Psoas muscle (tissue), 8 donors: ENCODE results near the gene AATF. TPM values are rescaled to one million over a fixed set of nuclear protein-coding genes. Genes with fewer than 3 reads are reported as not detected.

Experiments
- ATAC-seq, 4 donors: fragments of 200-7000 bp; cut with Tn5 transposase; one replicate each; pipeline ENCODE4 v1.9.1; 2020; ENCODE audit warnings: moderate library complexity in 3 of 4, mild to moderate bottlenecking in 2 of 4
- DNase-seq, 2 donors: peaks; one replicate each; pipeline ENCODE4 v3.0.0-alpha.2; 2020
- H3K27ac ChIP-seq: fragments of 200-600 bp; one replicate; pipeline ENCODE4 v1.8.0; 2022
- H3K27me3 ChIP-seq, 3 donors: fragments of 200-600 bp in 1 of 3; one replicate each; pipeline versions ENCODE4 v1.6.1 to v1.8.0; 2013 to 2022; ENCODE audit warnings: low read length in 2 of 3, mild to moderate bottlenecking in 2 of 3, moderate library complexity in 1 of 3; ENCODE audit not compliant: insufficient read depth in 3 of 3
- H3K36me3 ChIP-seq, 2 donors: fragments of 200-600 bp in 1 of 2; one replicate each; pipeline versions ENCODE4 v1.6.1 to v1.8.0; 2013 to 2022; ENCODE audit warnings: low read depth in 1 of 2, mild to moderate bottlenecking in 1 of 2, moderate library complexity in 1 of 2; ENCODE audit not compliant: insufficient read depth in 1 of 2
- H3K4me1 ChIP-seq: fragments of 200-600 bp; one replicate; pipeline ENCODE4 v1.8.0; 2022
- H3K4me3 ChIP-seq: fragments of 200-600 bp; one replicate; pipeline ENCODE4 v1.8.0; 2022; ENCODE audit warnings: mild to moderate bottlenecking
- H3K9me3 ChIP-seq: fragments of 200-600 bp; one replicate; pipeline ENCODE4 v1.8.0; 2022
- WGBS, 3 donors: extraction: QIAGEN DNeasy Blood & Tissue Kit; methylation state at CpG; one replicate each; pipeline versions ENCODE4 v1.1.6 to v1.1.7; 2013; 5-methylcytosine and 5-hydroxymethylcytosine counted together
- intact Hi-C, 2 donors: fragments of 100-400 bp; cut with DNase I; formaldehyde crosslinking; loops; one replicate each; pipeline versions ENCODE4 v1.11.0 to v1.14.2; 2022
- polyA plus RNA-seq, 3 donors: library from polyadenylated mRNA; stranded (reverse); fragments of 200-250 nt; gene quantifications; one replicate each; pipeline ENCODE4 v1.2.3, GENCODE V29; 2013
- total RNA-seq, 4 donors: library from RNA; stranded (reverse); fragmentation: NEBNext Ultra II Directional in 2 of 4; extraction: Animal tissue kit (Norgen Biotek cat#: 25700) in 2 of 4; gene quantifications; one replicate each; pipeline versions ENCODE4 v1.2.1 to v1.2.4, GENCODE V29; 2021 to 2023
- TF ChIP-seq, protein P1 (sequence below): fragments of 200-600 bp; IDR thresholded peaks from one replicate; pipeline ENCODE4 v1.8.0; 2022; ENCODE audit warnings: antibody characterized with exemption
- donor health status: healthy with polysubstance abuse.
- donor health status: DM: no; HTN: no; CAD: no; lungs with moderate emphysema.
- donor health status: Bipolar disorder and iron deficiency.
- donor health status: healthy.
- donor health status: DM: yes; HTN: yes; CAD: no.
- donor health status: DM: no; HTN: no; CAD: no.
- donor health status: DM: no; HTN: no; CAD: no.
- donor health status: DM: yes; HTN: yes; CAD: no.

AATF gene
- total and polyA plus RNA-seq, 7 donors: 23.5 to 54.8 (median 40.6) TPM

DNA sequence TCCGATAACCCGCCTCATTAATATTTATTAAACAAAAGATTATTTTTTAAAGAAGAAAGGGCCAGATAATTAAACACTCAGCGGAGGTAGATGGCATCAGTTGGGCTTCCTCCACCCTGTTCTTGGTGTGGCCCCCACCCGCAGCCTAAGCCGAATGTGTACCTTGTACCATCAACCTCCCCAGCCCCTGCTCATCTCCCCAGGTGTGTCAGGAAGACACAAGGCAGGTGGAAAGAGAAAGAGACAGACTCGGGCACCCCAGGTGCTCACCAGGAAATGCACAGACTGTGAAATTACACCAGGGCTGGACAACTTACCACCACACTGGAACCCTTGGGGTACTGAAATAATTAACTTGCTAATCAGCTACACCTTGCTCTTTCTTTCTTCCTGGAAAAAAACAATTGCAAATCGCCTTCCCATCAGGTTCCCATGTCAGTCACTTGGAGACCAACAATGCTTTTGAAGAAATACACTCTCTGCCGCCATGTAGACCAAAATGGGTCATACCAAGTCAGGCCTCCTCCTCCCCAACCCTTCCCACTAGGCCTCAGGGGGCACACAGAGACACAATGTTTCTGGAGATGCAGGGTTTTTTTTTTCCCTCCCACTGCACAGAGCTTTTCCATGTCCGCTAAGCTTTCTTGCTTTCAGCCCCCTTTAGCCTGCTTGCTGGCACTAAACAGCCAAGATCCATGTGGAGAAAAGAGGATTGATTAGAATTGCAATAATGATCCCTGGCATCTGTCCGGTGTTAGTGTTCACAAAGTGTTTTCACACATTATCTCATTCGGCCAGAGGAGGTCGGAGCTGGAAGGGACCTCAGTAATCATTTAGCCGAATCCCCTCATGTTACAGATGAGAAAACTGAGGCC lies 20.0 kb upstream of the AATF start:
- Histone ChIP-seq H3K4me3 (no peak overlapping the region), H3K36me3 (no peaks in the 10 kb centered on the region), H3K27me3 (peaks cover 0 to 75% (median 52%) of the 10 kb centered on the region in 3 donors), H3K27ac (no peak overlapping the region), H3K4me1 (peaks cover 16% of the 10 kb centered on the region), H3K9me3 (no peaks in the 10 kb centered on the region)
- TF ChIP-seq, protein P1, sequence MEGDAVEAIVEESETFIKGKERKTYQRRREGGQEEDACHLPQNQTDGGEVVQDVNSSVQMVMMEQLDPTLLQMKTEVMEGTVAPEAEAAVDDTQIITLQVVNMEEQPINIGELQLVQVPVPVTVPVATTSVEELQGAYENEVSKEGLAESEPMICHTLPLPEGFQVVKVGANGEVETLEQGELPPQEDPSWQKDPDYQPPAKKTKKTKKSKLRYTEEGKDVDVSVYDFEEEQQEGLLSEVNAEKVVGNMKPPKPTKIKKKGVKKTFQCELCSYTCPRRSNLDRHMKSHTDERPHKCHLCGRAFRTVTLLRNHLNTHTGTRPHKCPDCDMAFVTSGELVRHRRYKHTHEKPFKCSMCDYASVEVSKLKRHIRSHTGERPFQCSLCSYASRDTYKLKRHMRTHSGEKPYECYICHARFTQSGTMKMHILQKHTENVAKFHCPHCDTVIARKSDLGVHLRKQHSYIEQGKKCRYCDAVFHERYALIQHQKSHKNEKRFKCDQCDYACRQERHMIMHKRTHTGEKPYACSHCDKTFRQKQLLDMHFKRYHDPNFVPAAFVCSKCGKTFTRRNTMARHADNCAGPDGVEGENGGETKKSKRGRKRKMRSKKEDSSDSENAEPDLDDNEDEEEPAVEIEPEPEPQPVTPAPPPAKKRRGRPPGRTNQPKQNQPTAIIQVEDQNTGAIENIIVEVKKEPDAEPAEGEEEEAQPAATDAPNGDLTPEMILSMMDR: no peak
- DNase-seq (no peak), ATAC-seq (no peak)
- intact Hi-C loops: no loop called here
- 53 to 60% (median 59%) methylated on average over 13 of the region's 13 CpGs for WGBS, 3 donors

- 34 to 39% (median 36%) methylated on average over 16 of the region's 16 CpGs for WGBS, 3 donors
- no peak overlapping the region for H3K27ac ChIP-seq
- no peak overlapping the region for H3K4me3 ChIP-seq
- no peaks in the 10 kb centered on the region for H3K36me3 ChIP-seq
- no peak for ATAC-seq
- H3K27me3 ChIP-seq: peaks cover 0 to 87% (median 65%) of the 10 kb centered on the region in 3 donors
- intact Hi-C loops: no loop called here
- no peaks in the 10 kb centered on the region for H3K9me3 ChIP-seq
- TF ChIP-seq, protein P1: no peak
- peaks cover 24% of the 10 kb centered on the region for H3K4me1 ChIP-seq
- DNase-seq: no peak
These were observed 18.7 kb upstream of the AATF start for GRCh38 chr17:36929851-36930582.

DNA sequence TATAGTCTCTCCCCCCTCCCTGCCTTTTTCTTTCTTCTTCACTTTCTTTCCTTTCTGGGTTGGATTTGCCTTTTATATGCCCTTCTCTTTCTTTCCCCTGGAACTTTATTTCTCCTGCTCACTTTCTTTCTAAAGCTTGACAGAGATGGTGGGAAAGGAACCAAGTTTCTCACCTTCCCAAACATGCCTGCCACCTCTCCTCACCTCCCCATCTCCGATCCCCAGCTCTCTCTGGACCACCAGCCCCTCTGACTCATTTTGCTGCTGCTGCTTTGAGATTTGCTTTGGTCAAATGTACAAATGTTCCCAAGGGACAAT lies 18.2 kb upstream of the AATF start:
- DNase-seq: no peak
- no peak overlapping the region for H3K4me3 ChIP-seq
- no peak for ATAC-seq
- no peaks in the 10 kb centered on the region for H3K9me3 ChIP-seq
- H3K36me3 ChIP-seq: no peaks in the 10 kb centered on the region
- H3K4me1 ChIP-seq: peaks cover 26% of the 10 kb centered on the region
- intact Hi-C loops: no loop called here
- H3K27ac ChIP-seq: no peak overlapping the region
- TF ChIP-seq, protein P1: no peak
- 44 to 67% (median 67%) methylated on average over 1 of the region's 1 CpG for WGBS, 3 donors
- H3K27me3 ChIP-seq: peaks cover 0 to 87% (median 68%) of the 10 kb centered on the region in 3 donors

DNA sequence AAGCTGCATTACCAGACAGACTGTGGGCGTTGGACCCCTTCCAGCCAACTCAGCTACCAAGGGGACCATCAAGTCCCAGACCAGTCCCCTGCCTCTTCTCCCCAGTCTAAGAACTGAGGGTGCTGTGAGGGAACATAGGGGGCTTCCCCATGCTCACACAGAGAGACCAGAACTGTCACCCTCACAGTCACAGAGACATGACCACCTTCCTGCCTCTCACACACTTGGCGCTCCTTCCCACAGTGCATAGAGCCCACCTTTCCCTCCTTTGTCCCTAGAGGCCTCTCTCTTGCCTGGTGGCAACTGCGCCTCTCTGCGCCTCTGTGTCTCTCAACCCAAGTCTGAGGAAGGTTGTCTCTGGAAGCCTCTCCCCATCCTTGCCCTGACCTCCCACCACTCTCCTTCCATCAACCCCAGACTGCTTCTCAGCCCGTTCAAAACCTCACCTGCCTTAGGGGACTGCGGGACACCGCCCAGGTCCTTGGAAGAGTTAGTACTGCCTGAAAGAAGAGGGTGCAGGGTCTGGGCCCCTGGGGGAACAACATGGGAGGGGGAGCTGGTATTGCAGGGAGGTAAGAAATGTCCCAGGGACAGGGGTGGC lies 17.6 kb upstream of the AATF start:
- ATAC-seq (no peak), DNase-seq (no peak)
- 39 to 41% (median 41%) methylated on average over 7 of the region's 7 CpGs for WGBS, 3 donors
- H3K27me3 ChIP-seq: peaks cover 0 to 94% (median 74%) of the 10 kb centered on the region in 3 donors
- no peaks in the 10 kb centered on the region for H3K36me3 ChIP-seq
- intact Hi-C loops: no loop called here
- TF ChIP-seq, protein P1: no peak
- H3K4me3 ChIP-seq: no peak overlapping the region
- no peak overlapping the region for H3K27ac ChIP-seq
- H3K9me3 ChIP-seq: no peaks in the 10 kb centered on the region
- peaks cover 32% of the 10 kb centered on the region for H3K4me1 ChIP-seq
